Subcutaneous preadipocyte (primary cell): Measurements from ENCODE around the gene PRKAG1. TPM values are rescaled to one million over a fixed set of nuclear protein-coding genes. Genes with fewer than 3 reads are reported as not detected.

ENCODE experiments used
- small RNA-seq: library from RNA; depleted of rRNA; stranded (forward); fragments of <200 nt; gene quantifications from one replicate; pipeline ENCODE3, GENCODE V24; 2012
- total RNA-seq: library from RNA; depleted of rRNA; stranded (reverse); fragments of >200 nt; gene quantifications from 2 replicates; pipeline ENCODE4 v1.2.3, GENCODE V29; 2012

The PRKAG1 gene
- 68.4 and 69.8 TPM in 2 replicates for total RNA-seq

DNA sequence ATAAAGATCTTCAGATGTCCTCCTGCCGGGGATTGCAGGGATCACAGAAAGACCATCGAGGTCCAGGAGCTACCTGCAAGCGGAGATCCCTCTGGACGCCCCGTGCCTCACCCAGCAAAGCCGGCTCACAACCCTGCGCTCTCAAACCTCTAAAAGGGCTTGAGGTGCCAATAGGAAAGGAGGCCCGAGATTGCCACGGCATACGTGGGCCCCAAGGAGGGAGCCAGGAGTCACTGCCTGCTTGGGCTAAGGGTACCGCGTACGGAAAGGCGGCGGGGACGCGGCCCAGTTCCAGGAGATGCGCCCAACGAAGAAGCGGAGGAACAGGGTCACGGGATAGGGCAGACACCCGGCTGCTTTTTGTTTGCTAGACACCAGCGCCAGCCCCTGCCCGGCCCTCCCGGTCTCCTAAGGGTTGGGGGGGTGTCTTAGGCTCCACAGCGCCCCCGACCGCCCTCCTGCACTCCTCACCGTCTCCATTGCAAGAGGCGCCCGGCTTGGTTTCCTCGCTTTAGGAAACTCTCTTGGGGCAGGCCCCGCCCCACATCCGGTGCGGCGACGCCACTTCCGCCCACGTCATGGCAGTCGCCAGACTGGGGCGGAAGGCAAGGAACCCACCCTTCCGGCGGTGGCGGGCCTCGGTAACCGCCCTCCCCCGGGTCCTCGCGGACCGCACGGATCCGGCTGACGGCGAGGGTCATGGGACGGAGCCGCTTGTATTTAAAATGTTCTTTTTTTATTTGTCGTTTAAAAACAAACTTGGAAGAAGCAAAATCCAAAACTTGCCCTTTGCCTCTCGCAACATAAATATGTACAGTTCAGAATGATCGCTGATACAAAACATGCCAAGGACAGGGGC lies at the start of gene PRKAG1:
PRKAG1 (minus strand) TSS at position 516 of the 859 bp plus-strand sequence; CDS start at position 480, 36 bp downstream.

GRCh38 chr12:49060237-49061156 lies 41.9 kb upstream of the PRKAG1 start, which contains the start of gene KMT2D:
TSS of gene KMT2D (minus strand) at chr12:49060794. CDS start at chr12:49055324, 5,470 bp downstream.

DNA sequence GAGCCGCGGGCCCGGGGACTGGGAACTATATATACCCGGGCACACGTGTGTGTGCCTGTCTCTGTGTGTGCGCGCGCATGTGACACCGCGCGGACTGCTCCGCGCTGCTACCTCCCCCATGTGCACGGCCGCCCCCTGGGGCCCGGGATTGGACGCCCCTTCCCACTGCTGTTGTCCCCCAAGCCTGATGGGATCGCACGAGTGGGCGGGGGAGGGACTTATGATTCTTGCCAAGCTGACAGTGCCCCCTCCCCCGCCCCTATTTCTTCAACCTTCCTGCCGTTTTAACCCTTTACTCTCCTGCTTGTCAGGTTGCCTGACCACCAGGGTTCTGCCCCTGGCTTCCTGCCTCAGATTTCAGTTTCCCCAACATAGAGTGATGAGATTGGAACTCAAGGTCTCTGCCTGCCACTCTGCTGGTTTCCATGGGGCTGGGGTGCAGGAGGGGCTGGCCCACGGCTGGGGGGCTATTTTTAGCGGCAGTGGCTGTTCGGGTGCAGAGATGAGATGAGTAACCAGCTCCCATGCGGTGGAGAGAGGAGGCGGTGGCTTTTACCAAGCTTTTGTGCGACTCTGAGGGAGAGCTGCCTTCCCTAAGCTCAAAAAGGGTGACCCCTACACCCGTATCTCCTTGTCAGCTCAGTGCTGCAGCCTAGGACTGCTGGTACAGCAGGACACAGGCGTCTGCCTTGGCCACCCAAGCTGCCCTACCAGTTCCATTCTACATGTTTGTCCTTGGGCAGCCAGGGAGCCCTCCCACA lies 19.0 kb downstream of the PRKAG1 start, which contains the start of gene DDN:
DDN (minus strand) TSS at position 5 of the 761 bp plus-strand sequence. CDS start 88 bp downstream, outside the sequence.

GRCh38 chr12:48978291-48978740 lies 40.3 kb downstream of the PRKAG1 start, which contains the start of gene WNT1:
TSS of gene WNT1 (plus strand) at chr12:48978322. CDS start at chr12:48978651, 329 bp downstream.

GRCh38 chr12:48957141-48958048 lies 61.2 kb downstream of the PRKAG1 start, which contains the start of gene ARF3:
TSS of gene ARF3 (minus strand) at chr12:48957487. CDS start at chr12:48941095, 16,392 bp downstream.

Small RNAs within 50 kb of the gene (small RNA-seq; reads per million reads assigned to genes)
- not detected for gene RNU6-940P

Other genes with a start within 250 kb of the PRKAG1 start
- 17.2 and 19.8 TPM in 2 replicates for gene ADCY6, start 229.7 kb downstream of the PRKAG1 start, total RNA-seq
- 11.3 and 14.0 TPM in 2 replicates for gene CACNB3, start 200.3 kb downstream of the PRKAG1 start, total RNA-seq
- 51.8 and 73.1 TPM in 2 replicates for gene DDX23, start 166.6 kb downstream of the PRKAG1 start, total RNA-seq
- under 0.01 TPM in 2 replicates for gene RND1, start 152.9 kb downstream of the PRKAG1 start, total RNA-seq
- gene FKBP11, start 93.3 kb downstream of the PRKAG1 start, total RNA-seq, result 23.5 and 36.0 TPM in 2 replicates
- 40.4 and 51.6 TPM in 2 replicates for gene ARF3, start 61.3 kb downstream of the PRKAG1 start, total RNA-seq
- 0.20 TPM in 1 of 2 replicates, not detected in the other for gene WNT10B, start 47.0 kb downstream of the PRKAG1 start, total RNA-seq
- not detected in 2 replicates for gene WNT1, start 40.5 kb downstream of the PRKAG1 start, total RNA-seq
- gene DDN, start 19.4 kb downstream of the PRKAG1 start, total RNA-seq, result under 0.01 TPM in 2 replicates
- 23.1 and 32.1 TPM in 2 replicates for gene KMT2D, start 42.0 kb upstream of the PRKAG1 start, total RNA-seq
- gene RHEBL1, start 51.2 kb upstream of the PRKAG1 start, total RNA-seq, result 0.37 and 0.39 TPM in 2 replicates
- gene DHH, start 76.0 kb upstream of the PRKAG1 start, total RNA-seq, result under 0.01 TPM in 1 of 2 replicates, not detected in the other
- gene LMBR1L, start 92.1 kb upstream of the PRKAG1 start, total RNA-seq, result 41.8 and 43.7 TPM in 2 replicates
- gene TUBA1B, start 112.6 kb upstream of the PRKAG1 start, total RNA-seq, result 2,784 and 3,087 TPM in 2 replicates
- gene TUBA1A, start 170.3 kb upstream of the PRKAG1 start, total RNA-seq, result 513 and 543 TPM in 2 replicates
- 823 and 1,037 TPM in 2 replicates for gene TUBA1C, start 246.3 kb upstream of the PRKAG1 start, total RNA-seq